NCI-H774 (cell line): Measurements from ENCODE around the gene RANGAP1.

Experiments used
- DNase-seq: peaks from one replicate; lab custom pipeline; 2025; lab: John Stamatoyannopoulos, UW

Gene RANGAP1

DNA sequence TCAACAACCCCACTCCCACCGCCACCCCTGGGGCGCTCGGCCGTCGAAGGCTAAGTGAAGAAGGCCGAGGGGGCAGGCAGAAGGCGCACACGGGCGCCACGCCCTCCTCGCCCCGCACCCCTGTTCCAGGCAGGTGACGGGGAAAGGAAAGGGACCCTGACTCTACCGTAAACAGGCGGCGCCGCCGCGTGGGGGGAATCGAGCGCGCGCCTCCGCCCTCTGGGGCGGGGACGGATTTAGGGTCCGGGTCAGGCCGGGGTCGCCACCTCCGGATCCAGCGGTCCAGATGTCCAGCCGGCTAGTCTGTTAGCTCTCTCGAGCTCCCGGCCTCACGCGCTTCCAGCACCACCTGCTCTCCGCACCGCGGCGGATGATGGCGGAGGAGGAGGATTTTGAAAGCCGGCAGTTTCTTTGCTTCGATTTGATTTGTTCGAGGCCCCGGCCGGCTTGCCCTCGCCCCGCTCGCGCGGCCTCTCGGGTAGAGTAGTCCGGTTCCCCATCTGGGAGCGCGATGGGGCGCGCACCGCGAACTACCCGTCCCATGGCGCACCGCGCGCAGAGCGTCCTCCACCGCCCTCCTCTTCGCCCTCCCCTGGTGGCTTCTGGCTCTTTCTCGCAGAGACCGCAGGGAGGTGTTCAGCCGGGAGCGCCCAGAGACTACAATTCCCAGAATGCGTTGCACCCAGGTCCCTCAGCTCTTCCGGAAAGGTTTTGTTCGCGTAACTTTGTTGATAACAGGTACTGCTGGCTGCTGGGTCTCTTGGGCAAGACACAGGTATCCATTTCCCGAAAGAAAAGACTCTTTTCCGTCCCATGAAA, at the start of gene RANGAP1:
Gene RANGAP1 (minus strand): TSS at position 368 of the 819 bp plus-strand sequence. CDS start 5,143 bp downstream, outside the sequence.
- peak; percentile 92 for DNase-seq

DNA sequence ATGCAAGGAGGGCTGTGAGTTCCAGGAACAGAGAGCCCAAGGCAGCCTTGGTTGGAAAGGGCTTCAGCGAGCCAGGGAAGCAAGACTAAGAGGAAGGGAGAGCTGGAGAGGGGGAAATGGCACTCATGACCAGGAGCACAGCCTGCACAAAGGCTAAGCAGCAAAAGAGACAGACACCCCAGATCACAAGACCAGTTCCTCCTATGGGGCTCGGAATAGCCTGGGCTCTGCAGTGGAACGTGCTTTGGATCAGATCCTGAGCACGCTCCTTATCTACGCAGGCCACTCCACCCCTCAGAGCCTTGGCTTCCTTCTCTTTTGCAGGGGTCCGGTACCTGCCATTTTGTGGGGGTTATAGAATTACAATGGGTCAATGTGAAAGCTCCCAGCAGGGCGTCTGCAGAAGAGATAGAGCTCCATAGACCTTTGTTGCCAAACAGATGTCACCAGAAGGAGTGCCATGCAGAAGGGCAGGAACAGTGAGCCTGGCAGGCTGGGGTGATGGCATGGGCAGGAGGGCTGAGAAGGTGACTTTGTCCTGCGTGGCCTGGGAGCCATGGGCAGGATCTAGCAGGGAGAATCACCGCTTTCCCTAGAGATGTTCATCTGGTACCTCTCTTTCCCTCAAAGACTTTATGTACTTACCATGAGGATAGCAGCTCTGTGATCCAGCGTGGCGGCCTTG, 49.1 kb upstream of the RANGAP1 start:
- DNase-seq: no peak

DNA sequence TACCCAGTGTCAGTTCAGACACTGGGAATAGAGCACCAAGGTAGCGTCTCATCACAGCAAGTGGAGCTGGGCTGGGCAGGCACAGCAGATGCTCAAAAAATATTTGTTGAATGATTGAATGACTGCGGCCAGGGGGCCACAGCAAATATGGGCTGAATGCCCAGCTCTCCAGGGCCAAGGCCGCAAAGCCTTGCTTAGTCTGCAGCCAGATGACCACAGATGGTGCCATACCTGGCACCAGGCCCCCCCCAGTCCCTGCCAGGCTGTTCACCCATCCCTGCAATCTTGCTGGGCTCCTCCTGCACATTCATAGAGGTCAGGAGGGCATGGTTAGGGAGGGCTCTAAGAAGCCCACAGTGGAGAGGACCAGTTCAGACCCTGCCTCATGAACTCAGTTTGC, 48.2 kb upstream of the RANGAP1 start:
- DNase-seq: no peak

- no peak for DNase-seq
Measured at GRCh38 chr22:41333806-41334205, 47.8 kb upstream of the RANGAP1 start.

- DNase-seq: no peak
Measured at GRCh38 chr22:41332217-41332939, 46.4 kb upstream of the RANGAP1 start.

- no peak for DNase-seq
Measured at GRCh38 chr22:41330169-41330568, 44.2 kb upstream of the RANGAP1 start.

GRCh38 chr22:41327124-41327523, 41.1 kb upstream of the RANGAP1 start:
- DNase-seq: no peak

DNA sequence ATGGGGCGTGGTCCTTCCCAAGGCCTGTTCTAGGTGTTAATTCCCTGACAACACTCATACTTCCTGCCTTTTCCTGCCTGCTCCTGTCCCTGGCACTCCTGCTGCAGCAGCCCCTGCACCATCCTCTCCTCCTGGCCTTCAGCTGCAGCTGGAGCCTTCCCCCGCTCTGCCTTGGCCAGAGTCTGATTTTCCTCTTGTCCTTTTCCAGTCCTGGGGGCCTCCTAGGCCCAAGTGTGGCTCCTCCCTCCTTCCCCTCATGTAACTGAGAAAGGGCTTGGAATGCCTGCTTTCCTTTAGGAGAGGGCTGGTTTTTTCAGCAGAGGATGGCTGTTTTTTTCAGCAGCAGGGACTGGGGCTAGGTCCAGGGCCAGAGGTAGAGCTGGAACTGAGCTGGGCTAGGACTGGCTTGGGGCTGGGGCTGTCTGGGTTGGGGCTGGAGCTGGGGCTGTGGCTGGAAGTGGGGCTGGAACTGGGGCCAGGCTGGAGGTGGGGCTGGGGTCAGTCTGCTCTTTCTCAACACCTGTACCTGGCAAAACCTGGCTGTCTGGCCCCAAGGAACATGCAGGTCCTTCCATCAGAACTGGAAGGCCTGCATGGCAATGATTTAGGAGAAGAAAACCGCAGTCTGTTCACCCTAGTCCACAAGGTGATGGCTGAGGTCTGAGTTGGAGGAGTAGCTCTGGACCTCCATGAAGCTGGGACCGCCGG, 39.0 kb upstream of the RANGAP1 start:
- no peak for DNase-seq

- DNase-seq: no peak
Measured at GRCh38 chr22:41320416-41321240, 34.6 kb upstream of the RANGAP1 start.

DNA sequence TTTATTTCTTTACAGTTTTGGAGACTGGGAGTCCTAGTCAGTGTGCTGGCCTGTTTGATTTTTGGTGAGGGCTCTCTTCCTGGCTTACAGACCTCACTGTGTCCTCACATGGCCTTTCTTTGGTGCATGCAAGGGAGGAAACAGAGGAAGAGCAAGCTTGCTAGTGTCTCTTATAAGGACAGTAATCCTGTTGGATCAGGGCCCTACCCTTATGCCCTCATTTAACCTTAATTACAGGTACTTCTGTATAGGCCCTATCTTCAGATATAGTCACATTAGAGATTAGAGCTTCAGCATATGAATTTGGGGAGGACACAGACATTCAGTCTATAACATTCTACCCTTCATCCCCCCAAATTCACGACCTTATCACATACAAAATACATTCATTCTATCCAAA, 29.6 kb upstream of the RANGAP1 start:
- no peak for DNase-seq

GRCh38 chr22:41314821-41315220, 28.8 kb upstream of the RANGAP1 start:
- no peak for DNase-seq

- no peak for DNase-seq
Measured at GRCh38 chr22:41311487-41311886, 25.5 kb upstream of the RANGAP1 start.

DNA sequence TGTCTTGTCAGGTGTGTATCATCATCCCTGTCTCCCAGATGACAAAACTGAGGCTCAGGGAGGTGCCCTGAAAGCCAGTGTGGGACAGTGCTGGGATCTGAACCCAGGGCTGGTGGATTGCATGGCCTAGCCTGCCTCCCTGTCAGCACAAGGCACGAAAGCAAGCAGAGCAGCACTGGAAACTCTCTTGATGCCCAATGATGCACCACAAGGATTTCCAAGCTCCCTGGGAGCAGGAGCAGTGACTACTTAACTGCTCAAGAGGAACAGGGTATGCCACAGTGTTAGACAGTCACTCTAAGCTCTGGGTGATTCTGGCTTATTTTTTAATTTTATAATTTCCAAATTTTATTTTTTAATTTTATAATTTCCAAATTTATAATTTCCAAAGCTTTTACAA, 24.3 kb upstream of the RANGAP1 start:
- no peak for DNase-seq

GRCh38 chr22:41308544-41308947, 22.6 kb upstream of the RANGAP1 start:
- DNase-seq: no peak

- no peak for DNase-seq
Measured at GRCh38 chr22:41308054-41308453, 22.1 kb upstream of the RANGAP1 start.

GRCh38 chr22:41305646-41306045, 19.7 kb upstream of the RANGAP1 start:
- DNase-seq: no peak

GRCh38 chr22:41302811-41303210, 16.8 kb upstream of the RANGAP1 start:
- no peak for DNase-seq

DNA sequence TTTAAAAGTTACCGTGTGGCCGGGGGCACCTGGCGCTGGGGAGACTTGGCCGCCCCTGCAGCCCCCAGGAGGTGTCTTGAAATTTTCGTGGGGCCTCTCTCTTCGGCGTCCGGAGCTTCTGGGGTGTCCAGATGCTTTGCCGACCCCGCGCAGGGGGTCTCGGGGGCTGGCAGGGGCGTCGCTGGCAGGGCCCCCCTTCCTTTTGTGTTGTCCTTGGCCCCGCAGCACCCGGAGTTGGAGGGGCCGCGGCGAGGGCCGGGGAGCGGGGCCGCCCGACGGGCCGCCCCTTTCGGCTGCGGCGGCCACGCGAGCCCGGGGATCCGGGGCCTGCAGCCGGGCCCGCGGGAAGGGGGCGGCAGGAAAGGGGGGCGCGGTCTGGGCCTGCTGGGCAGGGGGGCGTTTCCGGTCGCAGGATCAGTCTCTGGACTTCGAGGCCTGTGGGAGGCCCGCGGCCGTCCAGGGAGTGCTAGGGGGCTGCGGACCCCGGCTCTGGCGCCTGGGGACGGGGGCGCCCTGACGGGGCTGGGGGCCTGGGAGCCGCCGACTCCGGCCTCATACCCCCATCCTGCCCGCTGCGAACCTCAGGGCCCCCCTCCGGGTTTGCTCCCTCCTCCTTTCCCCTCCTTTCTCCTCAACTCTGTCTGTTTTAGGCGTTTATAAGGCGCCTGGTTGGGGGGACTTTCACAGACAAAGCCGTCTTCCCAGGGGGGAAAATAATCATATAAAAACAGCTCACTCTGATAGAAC, 16.2 kb upstream of the RANGAP1 start:
- no peak for DNase-seq

DNA sequence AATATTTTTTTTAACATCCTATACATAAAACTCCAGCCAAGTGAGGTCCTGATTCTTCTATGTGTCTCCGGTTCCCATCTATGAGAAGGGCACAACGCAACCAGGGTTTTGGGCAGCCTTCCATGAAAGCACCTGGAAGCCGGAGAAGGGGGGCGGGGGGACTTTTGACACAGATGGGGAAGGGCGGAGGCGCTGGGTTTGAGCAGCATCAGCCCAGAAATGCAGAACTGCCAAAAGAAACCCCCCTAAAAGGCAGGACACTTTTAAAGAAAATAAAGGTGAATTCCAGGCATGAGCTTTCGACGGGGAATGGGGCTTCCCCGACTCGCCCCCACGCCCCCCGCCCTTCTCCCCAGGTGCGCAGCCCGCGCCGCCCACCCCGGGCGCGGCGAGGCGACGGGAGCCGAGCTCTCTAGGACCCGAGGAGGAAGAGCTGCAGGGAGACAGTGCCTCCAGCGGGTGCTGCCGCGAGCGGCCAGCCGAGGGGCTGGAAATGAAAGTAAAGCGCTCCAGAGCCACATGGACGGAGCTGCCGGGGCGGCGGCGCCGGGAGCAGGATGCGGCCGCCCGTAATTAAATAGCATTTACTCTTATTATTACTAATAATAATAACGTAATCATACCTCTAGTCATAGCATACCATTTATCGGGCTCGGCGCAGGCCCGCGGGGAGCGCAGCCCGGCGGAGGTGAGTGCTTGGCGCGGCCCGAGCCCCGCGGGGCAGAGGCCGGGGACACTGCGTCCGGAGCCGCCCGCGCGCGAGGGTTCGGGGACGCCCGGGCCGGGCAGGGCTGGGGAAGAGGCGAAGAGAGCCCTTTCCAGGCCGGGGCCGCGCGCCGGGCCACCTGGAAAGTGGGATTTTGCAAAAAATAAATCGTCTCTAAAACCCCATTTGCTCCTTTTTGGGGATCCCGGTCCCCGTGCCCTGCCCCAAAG, 15.4 kb upstream of the RANGAP1 start, which contains the start of gene ZC3H7B:
Gene ZC3H7B (plus strand): TSS at position 441 of the 936 bp plus-strand sequence. CDS start 19,136 bp downstream, outside the sequence.
- peak; percentile 65 for DNase-seq
